Fibroblast of lung (primary cell): ENCODE data around the gene HLF.

ENCODE experiments used
- CTCF ChIP-seq, 2 donors: IDR thresholded peaks in 1 of 2; conservative IDR thresholded peaks in 1 of 2; 1 replicate in 1 of 2; 2 replicates in 1 of 2; pipeline ENCODE4 v1.5.1; 2011 to 2012; ENCODE audit warnings: low read length in 2 of 2, control low read depth in 1 of 2, inconsistent platforms in 1 of 2, low read depth in 1 of 2, mild to moderate bottlenecking in 1 of 2
- EZH2 ChIP-seq: IDR thresholded peaks from 2 replicates; pipeline ENCODE4 v1.5.1; 2012; ENCODE audit warnings: low read length, control low read depth, mild to moderate bottlenecking; ENCODE audit errors: missing control alignments

DNA sequence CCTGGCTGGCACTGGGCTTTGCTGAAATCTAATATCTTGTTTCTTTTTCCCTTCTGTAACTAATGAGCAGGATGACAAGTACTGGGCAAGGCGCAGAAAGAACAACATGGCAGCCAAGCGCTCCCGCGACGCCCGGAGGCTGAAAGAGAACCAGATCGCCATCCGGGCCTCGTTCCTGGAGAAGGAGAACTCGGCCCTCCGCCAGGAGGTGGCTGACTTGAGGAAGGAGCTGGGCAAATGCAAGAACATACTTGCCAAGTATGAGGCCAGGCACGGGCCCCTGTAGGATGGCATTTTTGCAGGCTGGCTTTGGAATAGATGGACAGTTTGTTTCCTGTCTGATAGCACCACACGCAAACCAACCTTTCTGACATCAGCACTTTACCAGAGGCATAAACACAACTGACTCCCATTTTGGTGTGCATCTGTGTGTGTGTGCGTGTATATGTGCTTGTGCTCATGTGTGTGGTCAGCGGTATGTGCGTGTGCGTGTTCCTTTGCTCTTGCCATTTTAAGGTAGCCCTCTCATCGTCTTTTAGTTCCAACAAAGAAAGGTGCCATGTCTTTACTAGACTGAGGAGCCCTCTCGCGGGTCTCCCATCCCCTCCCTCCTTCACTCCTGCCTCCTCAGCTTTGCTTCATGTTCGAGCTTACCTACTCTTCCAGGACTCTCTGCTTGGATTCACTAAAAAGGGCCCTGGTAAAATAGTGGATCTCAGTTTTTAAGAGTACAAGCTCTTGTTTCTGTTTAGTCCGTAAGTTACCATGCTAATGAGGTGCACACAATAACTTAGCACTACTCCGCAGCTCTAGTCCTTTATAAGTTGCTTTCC, 56.0 kb downstream of the HLF start:
- no peak for TF ChIP-seq CTCF (conservative IDR thresholded peaks at IDR 0.05 in 1 of 2, IDR thresholded peaks at IDR 0.05 in 1 of 2; ENCODE audit: low read depth in 1 of 2, low read length in 2 of 2)
- no peak for TF ChIP-seq EZH2
